B cell (primary cell): Measurements from ENCODE around the gene DDX10. TPM values are rescaled to one million over a fixed set of nuclear protein-coding genes. Genes with fewer than 3 reads are reported as not detected.

ENCODE experiments used
- ATAC-seq: fragments of 200-7000 bp; cut with Tn5 transposase; one replicate; pipeline ENCODE4 v1.10.0; 2021; ENCODE audit warnings: low read depth, mild to moderate bottlenecking, moderate number of reproducible peaks, moderate library complexity
- CTCF ChIA-PET: fragments of 350-600 bp; sonication (Branson Sonifier 250); formaldehyde crosslinking; loops from one replicate; lab custom pipeline; 2021; ENCODE audit warnings: antibody characterized with exemption, inconsistent platforms; lab: Charles Lee
- POLR2A ChIA-PET: fragments of 350-600 bp; sonication (Branson Sonifier 250); formaldehyde crosslinking; loops from one replicate; lab custom pipeline; 2021; ENCODE audit warnings: antibody characterized with exemption; lab: Charles Lee
- DNase-seq: peaks from one replicate; pipeline ENCODE4 v3.0.0; 2013
- H2AFZ ChIP-seq: 2 replicates; pipeline ENCODE4 v1.6.1; 2012; ENCODE audit warnings: mild to moderate bottlenecking, low read depth, low read length; ENCODE audit not compliant: insufficient read depth, poor library complexity, severe bottlenecking
- H3K27ac ChIP-seq, 2 donors: 1 replicate in 1 of 2; 2 replicates in 1 of 2; pipeline ENCODE4 v1.5.1; 2012 to 2013; ENCODE audit warnings: low read length in 2 of 2, mild to moderate bottlenecking in 2 of 2, moderate library complexity in 1 of 2
- H3K27me3 ChIP-seq, 4 experiments: fragments of 200-600 bp in 1 of 4; sonication (generic) in 1 of 4; replicated peaks in 1 of 4; 1 replicate in 2 of 4; 2 replicates in 2 of 4; pipeline versions ENCODE4 v1.6.1 to v1.7.0; 2013 to 2016; ENCODE audit warnings: low read length in 3 of 4, mild to moderate bottlenecking in 2 of 4, mixed read lengths in 1 of 4, moderate library complexity in 1 of 4; ENCODE audit not compliant: insufficient read depth in 4 of 4, control insufficient read depth in 3 of 4; ENCODE audit errors: control extremely low read depth in 1 of 4
- H3K36me3 ChIP-seq, 2 experiments: replicated peaks in 1 of 2; 1 replicate in 1 of 2; 2 replicates in 1 of 2; pipeline versions ENCODE4 v1.6.1 to v1.7.1; 2013; ENCODE audit warnings: low read length in 1 of 2; ENCODE audit not compliant: insufficient read depth in 2 of 2, control insufficient read depth in 1 of 2; ENCODE audit errors: control extremely low read depth in 1 of 2, extremely low read depth in 1 of 2
- H3K4me1 ChIP-seq, 2 donors: fragments of 200-600 bp in 1 of 2; sonication (generic) in 1 of 2; 1 replicate in 1 of 2; 2 replicates in 1 of 2; pipeline versions ENCODE4 v1.5.1 to v1.6.1; 2013 to 2017; ENCODE audit warnings: low read length in 2 of 2; ENCODE audit not compliant: control insufficient read depth in 2 of 2, insufficient read depth in 2 of 2
- H3K4me2 ChIP-seq: replicated peaks from 2 replicates; pipeline ENCODE3; 2012; ENCODE audit warnings: mild to moderate bottlenecking, low read depth, low read length; ENCODE audit not compliant: poor library complexity, severe bottlenecking
- H3K4me3 ChIP-seq, 5 experiments: fragments of 200-600 bp in 1 of 5; sonication (generic) in 1 of 5; 1 replicate in 3 of 5; 2 replicates in 2 of 5; pipeline versions ENCODE4 v1.5.1 to v1.7.0; 2011 to 2016; ENCODE audit warnings: low read length in 4 of 5, mild to moderate bottlenecking in 4 of 5, low read depth in 2 of 5, control low read depth in 1 of 5, moderate library complexity in 1 of 5; ENCODE audit not compliant: insufficient read depth in 1 of 5; ENCODE audit errors: control extremely low read depth in 1 of 5, extremely low read depth in 1 of 5
- H3K79me2 ChIP-seq: fragments of 200-600 bp; sonication (generic); one replicate; pipeline ENCODE4 v1.6.0; 2016; ENCODE audit warnings: low read length; ENCODE audit not compliant: control insufficient read depth, insufficient read depth
- H3K9ac ChIP-seq: fragments of 200-600 bp; sonication (generic); 2 replicates; pipeline ENCODE4 v1.6.1; 2017; ENCODE audit warnings: mild to moderate bottlenecking, low read length, moderate library complexity
- H3K9me3 ChIP-seq, 3 donors: one replicate each; pipeline versions ENCODE4 v1.6.1 to v1.7.1; 2013; ENCODE audit warnings: low read length in 2 of 3; ENCODE audit not compliant: control insufficient read depth in 2 of 3, insufficient read depth in 1 of 3; ENCODE audit errors: control extremely low read depth in 1 of 3
- H4K20me1 ChIP-seq: 2 replicates; pipeline ENCODE4 v1.6.0; 2012; ENCODE audit warnings: mild to moderate bottlenecking, low read length; ENCODE audit not compliant: insufficient read depth, control insufficient read depth, poor library complexity, severe bottlenecking
- H3K27ac Mint-ChIP-seq: one replicate; pipeline ENCODE4 v1.8.0; 2021; ENCODE audit warnings: mixed read lengths
- H3K27me3 Mint-ChIP-seq: one replicate; pipeline ENCODE4 v1.8.0; 2021; ENCODE audit warnings: mixed read lengths
- H3K4me1 Mint-ChIP-seq: one replicate; pipeline ENCODE4 v1.8.0; 2021; ENCODE audit warnings: mixed read lengths
- H3K4me3 Mint-ChIP-seq: one replicate; pipeline ENCODE4 v1.8.0; 2021; ENCODE audit warnings: mixed read lengths
- H3K9me3 Mint-ChIP-seq: one replicate; pipeline ENCODE4 v1.8.0; 2022; ENCODE audit warnings: mixed read lengths; ENCODE audit not compliant: insufficient read depth
- CTCF ChIP-seq: fragments of 200-600 bp; IDR thresholded peaks from one replicate; pipeline ENCODE4 v1.8.0; 2022; ENCODE audit warnings: antibody characterized with exemption, mild to moderate bottlenecking
- EZH2 ChIP-seq: IDR thresholded peaks from 2 replicates; pipeline ENCODE4 v1.6.1; 2012; ENCODE audit warnings: borderline replicate concordance, low read depth, mild to moderate bottlenecking, moderate library complexity, low read length; ENCODE audit not compliant: insufficient read depth, poor library complexity, severe bottlenecking
- WGBS: methylation state at CpG from one replicate; pipeline ENCODE4 v1.1.5; 2013; ENCODE audit warnings: missing lambda C conversion rate; ENCODE audit not compliant: insufficient coverage; 5-methylcytosine and 5-hydroxymethylcytosine counted together
- intact Hi-C: fragments of 100-400 bp; cut with micrococcal nuclease; formaldehyde crosslinking; loops from one replicate; pipeline ENCODE4 v1.10.0; 2022
- polyA plus RNA-seq: library from polyadenylated mRNA; depleted of rRNA; stranded (reverse); fragments of >200 nt; gene quantifications from 2 replicates; pipeline ENCODE4 v1.2.3, GENCODE V29; 2012
- total RNA-seq, 2 donors: library from RNA; stranded (reverse); fragments of 120-200 nt in 1 of 2; gene quantifications; 1 replicate in 1 of 2; 2 replicates in 1 of 2; pipeline versions ENCODE4 v1.2.3 to v1.2.4, GENCODE V29; 2013 to 2022

The DDX10 gene
- total and polyA plus RNA-seq, 2 donors (not counting 1 experiment from before 2014, with no cell fraction given), result 15.6 to 30.6 TPM

- DNase-seq (no peak), ATAC-seq (no peak)
- no peak overlapping the region for H3K27ac ChIP-seq
- H3K9me3 ChIP-seq, result no peaks in the 10 kb centered on the region
- POLR2A ChIA-PET, result no interaction called here
- Mint-ChIP-seq H3K9me3 (no peaks in the 10 kb centered on the region), H3K4me3 (no peak overlapping the region), H3K27me3 (no peaks in the 10 kb centered on the region), H3K4me1 (no peaks in the 10 kb centered on the region), H3K27ac (no peak overlapping the region)
- H4K20me1 ChIP-seq, result no peaks in the 10 kb centered on the region
- no peaks in the 10 kb centered on the region for H3K79me2 ChIP-seq
- no peak overlapping the region for H2AFZ ChIP-seq
- H3K27me3 ChIP-seq, result no peaks in the 10 kb centered on the region
- H3K36me3 ChIP-seq, result peaks cover 0 to 15% of the 10 kb centered on the region in 2 experiments
- intact Hi-C loops, result no loop called here
- no peak for TF ChIP-seq CTCF
- TF ChIP-seq EZH2, result no peak
- H3K9ac ChIP-seq, result no peak overlapping the region
- CTCF ChIA-PET, result no interaction called here
- H3K4me2 ChIP-seq, result no peak overlapping the region
- no peak overlapping the region for H3K4me3 ChIP-seq
- WGBS, result 100% methylated on average over 4 of the region's 6 CpGs
- H3K4me1 ChIP-seq, result no peaks in the 10 kb centered on the region
Measured at GRCh38 chr11:108937746-108938145, 272.9 kb downstream of the DDX10 start.

DNA sequence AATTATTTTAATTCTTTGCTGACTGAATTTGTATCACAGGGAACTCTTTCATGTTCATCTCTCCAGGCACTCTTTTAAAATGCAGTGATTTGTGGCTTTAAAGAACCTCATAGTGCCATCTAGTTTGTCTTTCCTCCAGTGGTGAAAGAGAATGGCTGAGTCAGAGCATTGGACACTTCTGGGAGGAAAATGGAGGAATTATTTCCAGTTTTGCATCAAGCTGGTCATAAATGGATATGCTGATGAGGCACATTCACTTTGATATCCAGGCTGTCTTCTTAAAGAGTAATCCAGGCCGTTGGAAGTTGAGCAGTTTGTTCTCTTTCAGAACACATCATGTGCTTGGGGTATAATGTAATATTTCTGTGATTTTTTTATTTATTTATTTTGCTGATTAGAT is 273.7 kb downstream of the DDX10 start:
- Histone ChIP-seq H3K27me3 (no peaks in the 10 kb centered on the region), H3K36me3 (peaks cover 0 to 15% of the 10 kb centered on the region in 2 experiments), H3K4me1 (no peaks in the 10 kb centered on the region), H3K79me2 (no peaks in the 10 kb centered on the region), H3K4me2 (no peak overlapping the region), H3K27ac (no peak overlapping the region), H4K20me1 (no peaks in the 10 kb centered on the region), H2AFZ (no peak overlapping the region), H3K9ac (no peak overlapping the region), H3K9me3 (no peaks in the 10 kb centered on the region), H3K4me3 (no peak overlapping the region)
- Mint-ChIP-seq H3K27me3 (no peaks in the 10 kb centered on the region), H3K9me3 (no peaks in the 10 kb centered on the region), H3K27ac (no peak overlapping the region), H3K4me3 (no peak overlapping the region), H3K4me1 (no peaks in the 10 kb centered on the region)
- ChIA-PET CTCF (no interaction called here), POLR2A (no interaction called here)
- WGBS, result no CpG with 5 or more reads among the region's 1 CpG
- no peak for TF ChIP-seq EZH2
- no peak for ATAC-seq
- no peak for DNase-seq
- intact Hi-C loops, result no loop called here
